Heart right ventricle (tissue), 16 donors: ENCODE measurements around the gene LRIG1. TPM values are rescaled to one million over a fixed set of nuclear protein-coding genes. Genes with fewer than 3 reads are reported as not detected.

Experiments
- ATAC-seq, 8 donors: fragments of 200-7000 bp; cut with Tn5 transposase; one replicate each; pipeline ENCODE4 v1.9.1; 2020; ENCODE audit warnings: mild to moderate bottlenecking in 8 of 8, moderate library complexity in 8 of 8, moderate number of reproducible peaks in 1 of 8
- DNase-seq, 2 donors: peaks; one replicate each; pipeline ENCODE4 v3.0.0-alpha.2; 2020
- H3K27ac ChIP-seq, 10 donors: fragments of 200-600 bp; sonication (generic) in 2 of 10; one replicate each; pipeline versions ENCODE4 v1.5.0 to v1.8.0; 2020 to 2022; ENCODE audit warnings: mild to moderate bottlenecking in 3 of 10
- H3K27me3 ChIP-seq, 7 donors: fragments of 200-600 bp; one replicate each; pipeline ENCODE4 v1.8.0; 2021 to 2022; ENCODE audit warnings: mild to moderate bottlenecking in 2 of 7
- H3K36me3 ChIP-seq, 9 donors: fragments of 200-600 bp; sonication (generic) in 1 of 9; one replicate each; pipeline versions ENCODE4 v1.5.0 to v1.8.0; 2020 to 2022; ENCODE audit warnings: mild to moderate bottlenecking in 2 of 9
- H3K4me1 ChIP-seq, 9 donors: fragments of 200-600 bp; sonication (generic) in 1 of 9; one replicate each; pipeline versions ENCODE4 v1.5.0 to v1.8.0; 2020 to 2022; ENCODE audit warnings: mild to moderate bottlenecking in 4 of 9
- H3K4me3 ChIP-seq, 10 donors: fragments of 200-600 bp; sonication (generic) in 2 of 10; one replicate each; pipeline versions ENCODE4 v1.5.0 to v1.8.0; 2020 to 2022; ENCODE audit warnings: mild to moderate bottlenecking in 7 of 10, moderate library complexity in 2 of 10
- H3K9me3 ChIP-seq, 11 donors: fragments of 200-600 bp in 10 of 11; sonication (generic) in 2 of 11; one replicate each; pipeline versions ENCODE4 v1.5.0 to v1.8.0; 2013 to 2022; ENCODE audit warnings: mild to moderate bottlenecking in 2 of 11, control low read depth in 1 of 11, moderate library complexity in 1 of 11
- CTCF ChIP-seq, 9 donors: fragments of 200-600 bp; sonication (generic) in 2 of 9; IDR thresholded peaks; one replicate each; pipeline versions ENCODE4 v1.5.0 to v1.8.0; 2021 to 2022; ENCODE audit warnings: antibody characterized with exemption in 9 of 9, mild to moderate bottlenecking in 5 of 9, moderate library complexity in 1 of 9
- WGBS, 2 donors: extraction: QIAGEN DNeasy Blood & Tissue Kit; methylation state at CpG; one replicate each; pipeline ENCODE4 v1.1.7; 2013; ENCODE audit warnings: inconsistent platforms in 1 of 2; 5-methylcytosine and 5-hydroxymethylcytosine counted together
- intact Hi-C, 10 donors: fragments of 100-400 bp; cut with DNase I; formaldehyde crosslinking; loops; one replicate each; pipeline versions ENCODE4 v1.11.1 to v1.14.2; 2022
- polyA plus RNA-seq, 2 donors: library from polyadenylated mRNA; stranded (reverse); fragments of 200-250 nt; gene quantifications; one replicate each; pipeline ENCODE4 v1.2.3, GENCODE V29; 2013
- total RNA-seq, 10 donors: library from RNA; stranded (reverse); fragmentation: NEBNext Ultra II Directional in 3 of 10; extraction: Animal tissue kit (Norgen Biotek cat#: 25700) in 3 of 10; gene quantifications; one replicate each; pipeline versions ENCODE4 v1.2.1 to v1.2.4, GENCODE V29; 2021 to 2023
- donor health status: Arrhythmogenic right ventricular cardiomyopathy.
- donor health status: ischemic (EF 13 %, LVEDD 7.1; RV severe dilation, severe dysfunction).
- donor health status: healthy with polysubstance abuse.
- donor health status: DM: no; HTN: yes; CAD: no.
- donor health status: DM: no; HTN: no; CAD: no.
- donor health status: ischemic (EF 25% LVEDD 6.9; RV normal size, moderate dysfunction).
- donor health status: ischemic (EF 25% LVEDD 5.7; RV mildly dilated, moderate dysfunction).
- donor health status: healthy.
- donor health status: DM: yes; HTN: yes; CAD: no.
- donor health status: Ischemic cardiomyopathy.
- donor health status: ischemic (EF 35%, LVEDD 5.7; RV mildly dilated, moderate dysfunction).
- donor health status: nonischemic (EF 11% LVEDD 7.7; RV severe dilation, severe dysfunction).
- donor health status: DM: yes; HTN: yes; CAD: no.
- donor health status: PGD.
- donor health status: ischemic (EF 29% LVEDD 5.4; RV normal size, mild dysfunction).
- donor health status: nonischemic (EF 23%, LVEDD 6.1; RV moderate dilation, normal function).

LRIG1 gene
- total and polyA plus RNA-seq, 12 donors, result 23.8 to 109 (median 94.2) TPM

- no peak for DNase-seq
- ATAC-seq, result no peak
- Histone ChIP-seq H3K4me3 (no peak overlapping the region), H3K4me1 (no peaks in the 10 kb centered on the region), H3K27me3 (no peaks in the 10 kb centered on the region), H3K36me3 (no peaks in the 10 kb centered on the region), H3K9me3 (peaks cover 0 to 7% (median 0%) of the 10 kb centered on the region in 11 donors), H3K27ac (no peak overlapping the region)
- WGBS, 2 donors, result 95% methylated on average over 3 of the region's 3 CpGs
- no peak for TF ChIP-seq CTCF (IDR thresholded peaks at IDR 0.05)
- intact Hi-C loops, result loop anchor here in 1 of 10 donors (1.0 kb wide), 1 partner anchor 23 kb away; no protein-coding TSS in a partner anchor
Measured at GRCh38 chr3:66539466-66539989, 38.7 kb upstream of the LRIG1 start.

- no peak overlapping the region for H3K4me3 ChIP-seq
- H3K9me3 ChIP-seq, result peaks cover 0 to 7% (median 0%) of the 10 kb centered on the region in 11 donors
- H3K27ac ChIP-seq, result no peak overlapping the region
- H3K4me1 ChIP-seq, result no peaks in the 10 kb centered on the region
- intact Hi-C loops, result no loop called here
- H3K36me3 ChIP-seq, result no peaks in the 10 kb centered on the region
- ATAC-seq (no peak), DNase-seq (no peak)
- H3K27me3 ChIP-seq, result no peaks in the 10 kb centered on the region
- TF ChIP-seq CTCF (IDR thresholded peaks at IDR 0.05), result no peak
Measured at GRCh38 chr3:66538390-66538789, 37.6 kb upstream of the LRIG1 start.

GRCh38 chr3:66537735-66538134 lies 36.9 kb upstream of the LRIG1 start:
- H3K4me3 ChIP-seq, result no peak overlapping the region
- no peak overlapping the region for H3K27ac ChIP-seq
- H3K27me3 ChIP-seq, result no peaks in the 10 kb centered on the region
- no peak for TF ChIP-seq CTCF (IDR thresholded peaks at IDR 0.05)
- H3K36me3 ChIP-seq, result no peaks in the 10 kb centered on the region
- intact Hi-C loops, result no loop called here
- H3K9me3 ChIP-seq, result peaks cover 0 to 5% (median 0%) of the 10 kb centered on the region in 11 donors
- DNase-seq (no peak), ATAC-seq (no peak)
- H3K4me1 ChIP-seq, result no peaks in the 10 kb centered on the region
- 81% methylated on average over 7 of the region's 7 CpGs for WGBS, 2 donors

- DNase-seq (no peak), ATAC-seq (no peak)
- Histone ChIP-seq H3K9me3 (no peaks in the 10 kb centered on the region), H3K27me3 (no peaks in the 10 kb centered on the region), H3K36me3 (no peaks in the 10 kb centered on the region), H3K4me3 (no peak overlapping the region), H3K4me1 (no peaks in the 10 kb centered on the region), H3K27ac (no peak overlapping the region)
- no peak for TF ChIP-seq CTCF (IDR thresholded peaks at IDR 0.05)
- intact Hi-C loops, result no loop called here
- 97% methylated on average over 2 of the region's 2 CpGs for WGBS, 2 donors
Measured at GRCh38 chr3:66536791-66537190, 36.0 kb upstream of the LRIG1 start.
